Endodermal cell (in vitro differentiated cells): ENCODE results near the gene LCE1F. TPM values are rescaled to one million over a fixed set of nuclear protein-coding genes. Genes with fewer than 3 reads are reported as not detected.

ENCODE experiments used
- DNase-seq: peaks from one replicate; pipeline ENCODE4 v3.0.0-alpha.2; 2017
- H3K27ac ChIP-seq: 2 replicates; pipeline ENCODE4 v1.5.1; 2013; ENCODE audit warnings: mild to moderate bottlenecking, low read depth, low read length, moderate library complexity
- H3K27me3 ChIP-seq: 2 replicates; pipeline ENCODE4 v1.6.1; 2013; ENCODE audit warnings: mild to moderate bottlenecking, low read length, moderate library complexity; ENCODE audit not compliant: insufficient read depth, control insufficient read depth, poor library complexity, severe bottlenecking
- H3K36me3 ChIP-seq: 2 replicates; pipeline ENCODE4 v1.7.0; 2013; ENCODE audit warnings: mild to moderate bottlenecking, low read length, moderate library complexity; ENCODE audit not compliant: control insufficient read depth, insufficient read depth
- H3K4me1 ChIP-seq: one replicate; pipeline ENCODE4 v1.7.0; 2013; ENCODE audit warnings: low read length; ENCODE audit not compliant: control insufficient read depth, insufficient read depth
- H3K4me3 ChIP-seq: 2 replicates; pipeline ENCODE4 v1.5.1; 2013; ENCODE audit warnings: mild to moderate bottlenecking, low read length, moderate library complexity
- H3K9ac ChIP-seq: 2 replicates; pipeline ENCODE4 v1.6.1; 2013; ENCODE audit warnings: mild to moderate bottlenecking, low read length, moderate library complexity; ENCODE audit not compliant: poor library complexity, severe bottlenecking; ENCODE audit errors: extremely low read depth
- H3K9me3 ChIP-seq: 2 replicates; pipeline ENCODE4 v1.6.1; 2013; ENCODE audit warnings: mild to moderate bottlenecking, low read length, moderate library complexity; ENCODE audit not compliant: control insufficient read depth
- H3K27ac Mint-ChIP-seq: 2 replicates; pipeline ENCODE4 v1.8.0; 2020; ENCODE audit warnings: mixed read lengths
- H3K27me3 Mint-ChIP-seq: 2 replicates; pipeline ENCODE4 v1.8.0; 2021; ENCODE audit warnings: mild to moderate bottlenecking, mixed read lengths; ENCODE audit not compliant: insufficient read depth
- H3K36me3 Mint-ChIP-seq: 2 replicates; pipeline ENCODE4 v1.8.0; 2020; ENCODE audit warnings: low read depth, mixed read lengths
- H3K4me1 Mint-ChIP-seq: 2 replicates; pipeline ENCODE4 v1.8.0; 2020; ENCODE audit warnings: mixed read lengths
- H3K4me3 Mint-ChIP-seq: 2 replicates; pipeline ENCODE4 v1.8.0; 2020; ENCODE audit warnings: mild to moderate bottlenecking, moderate library complexity, mixed read lengths
- H3K9me3 Mint-ChIP-seq: 2 replicates; pipeline ENCODE4 v1.8.0; 2020; ENCODE audit warnings: mild to moderate bottlenecking, mixed read lengths
- WGBS, 2 experiments: methylation state at CpG; one replicate each; pipeline versions ENCODE4 v1.1.5 to v1.1.7; 2013; ENCODE audit warnings: missing lambda C conversion rate in 2 of 2, mixed read lengths in 1 of 2; ENCODE audit not compliant: insufficient coverage in 1 of 2, insufficient read length in 1 of 2; 5-methylcytosine and 5-hydroxymethylcytosine counted together
- total RNA-seq, 2 donors: library from RNA; stranded (reverse); fragmentation: NEBNext Ultra II Directional in 1 of 2; extraction: Animal tissue kit (Norgen Biotek cat#: 25700) in 1 of 2; gene quantifications; 2 replicates in 1 of 2; 3 replicates in 1 of 2; pipeline ENCODE4 v1.2.1, GENCODE V29; 2021
- TF ChIP-seq, protein P1 (sequence below): fragments of 200-600 bp; sonication (generic); conservative IDR thresholded peaks from 2 replicates; pipeline ENCODE4 v1.5.0; 2021; ENCODE audit warnings: antibody characterized with exemption, mild to moderate bottlenecking

Gene LCE1F
- total RNA-seq, 2 donors from 2014 or later, result not detected

DNA sequence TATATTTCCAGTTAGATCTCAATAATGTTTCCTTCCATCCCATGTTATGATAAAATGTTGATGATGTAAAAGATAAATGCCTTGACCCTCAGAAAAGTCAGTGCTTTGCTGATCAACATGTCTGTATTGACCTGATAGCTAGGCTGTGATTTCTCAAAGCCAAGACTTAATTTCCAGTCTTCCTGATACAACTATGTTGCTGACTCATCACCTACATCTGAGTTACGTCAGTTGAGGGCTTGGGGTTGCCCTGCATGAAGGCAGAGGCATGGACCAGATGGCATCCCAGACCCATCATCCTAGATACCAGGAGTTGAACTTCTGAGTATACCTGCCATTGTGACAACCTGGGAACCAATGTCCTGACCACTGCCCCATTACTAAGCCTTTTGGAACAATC is 26.4 kb downstream of the LCE1F start:
- no peak overlapping the region for H3K4me3 ChIP-seq
- Mint-ChIP-seq H3K4me1 (no peaks in the 10 kb centered on the region), H3K4me3 (no peak overlapping the region), H3K27ac (no peak overlapping the region), H3K9me3 (peaks cover 87% of the 10 kb centered on the region), H3K27me3 (peaks cover 2% of the 10 kb centered on the region), H3K36me3 (no peaks in the 10 kb centered on the region)
- no peak overlapping the region for H3K27ac ChIP-seq
- no peaks in the 10 kb centered on the region for H3K27me3 ChIP-seq
- H3K9me3 ChIP-seq, result peaks cover 63% of the 10 kb centered on the region
- H3K4me1 ChIP-seq, result no peaks in the 10 kb centered on the region
- no peaks in the 10 kb centered on the region for H3K36me3 ChIP-seq
- TF ChIP-seq, protein P1, sequence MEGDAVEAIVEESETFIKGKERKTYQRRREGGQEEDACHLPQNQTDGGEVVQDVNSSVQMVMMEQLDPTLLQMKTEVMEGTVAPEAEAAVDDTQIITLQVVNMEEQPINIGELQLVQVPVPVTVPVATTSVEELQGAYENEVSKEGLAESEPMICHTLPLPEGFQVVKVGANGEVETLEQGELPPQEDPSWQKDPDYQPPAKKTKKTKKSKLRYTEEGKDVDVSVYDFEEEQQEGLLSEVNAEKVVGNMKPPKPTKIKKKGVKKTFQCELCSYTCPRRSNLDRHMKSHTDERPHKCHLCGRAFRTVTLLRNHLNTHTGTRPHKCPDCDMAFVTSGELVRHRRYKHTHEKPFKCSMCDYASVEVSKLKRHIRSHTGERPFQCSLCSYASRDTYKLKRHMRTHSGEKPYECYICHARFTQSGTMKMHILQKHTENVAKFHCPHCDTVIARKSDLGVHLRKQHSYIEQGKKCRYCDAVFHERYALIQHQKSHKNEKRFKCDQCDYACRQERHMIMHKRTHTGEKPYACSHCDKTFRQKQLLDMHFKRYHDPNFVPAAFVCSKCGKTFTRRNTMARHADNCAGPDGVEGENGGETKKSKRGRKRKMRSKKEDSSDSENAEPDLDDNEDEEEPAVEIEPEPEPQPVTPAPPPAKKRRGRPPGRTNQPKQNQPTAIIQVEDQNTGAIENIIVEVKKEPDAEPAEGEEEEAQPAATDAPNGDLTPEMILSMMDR, result no peak
- DNase-seq, result no peak
- H3K9ac ChIP-seq, result no peak overlapping the region
- 59 to 64% methylated on average over 1 of the region's 1 CpG for WGBS, 2 experiments

DNA sequence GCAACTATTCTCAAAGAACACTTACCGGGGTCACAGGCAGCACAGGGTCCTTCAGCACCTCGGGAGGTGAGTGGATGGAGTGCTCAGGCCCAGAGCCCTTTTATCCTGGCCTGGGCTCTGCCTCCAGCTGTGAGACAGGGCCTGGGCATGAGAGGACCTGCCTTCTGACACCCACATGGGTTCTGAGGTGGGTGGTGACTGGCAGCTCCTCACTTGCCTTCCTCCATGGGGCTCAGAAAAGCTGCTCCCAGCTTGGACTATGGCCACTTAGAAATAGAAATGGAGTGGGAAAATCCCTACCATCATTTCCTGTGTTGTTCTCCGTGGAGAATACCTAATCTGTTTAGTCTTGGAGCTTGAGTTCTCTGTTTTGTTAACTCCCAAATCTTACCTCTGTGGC is 31.6 kb downstream of the LCE1F start, which contains the start of gene LCE1C:
LCE1C (minus strand) TSS at position 76 of the 400 bp plus-strand sequence. CDS start 1,173 bp downstream, outside the sequence.
- Histone ChIP-seq H3K4me3 (no peak within 1 kb of the TSS), H3K36me3 (no peaks in the 10 kb centered on the region), H3K4me1 (no peaks in the 10 kb centered on the region), H3K27ac (no peak within 1 kb of the TSS), H3K27me3 (no peaks in the 10 kb centered on the region), H3K9ac (no peak within 1 kb of the TSS), H3K9me3 (peaks cover 69% of the 10 kb centered on the region)
- Mint-ChIP-seq H3K9me3 (peaks cover 84% of the 10 kb centered on the region), H3K27ac (no peak within 1 kb of the TSS), H3K4me3 (no peak within 1 kb of the TSS), H3K4me1 (no peaks in the 10 kb centered on the region), H3K36me3 (no peaks in the 10 kb centered on the region), H3K27me3 (no peaks in the 10 kb centered on the region)
- whole genome bisulfite sequencing, 2 experiments, result 44% methylated on average over 3 of the region's 3 CpGs; no CpG with 5 or more reads in 1 of the 2 experiments
- DNase-seq, result no peak
- TF ChIP-seq, protein P1, result no peak

DNA sequence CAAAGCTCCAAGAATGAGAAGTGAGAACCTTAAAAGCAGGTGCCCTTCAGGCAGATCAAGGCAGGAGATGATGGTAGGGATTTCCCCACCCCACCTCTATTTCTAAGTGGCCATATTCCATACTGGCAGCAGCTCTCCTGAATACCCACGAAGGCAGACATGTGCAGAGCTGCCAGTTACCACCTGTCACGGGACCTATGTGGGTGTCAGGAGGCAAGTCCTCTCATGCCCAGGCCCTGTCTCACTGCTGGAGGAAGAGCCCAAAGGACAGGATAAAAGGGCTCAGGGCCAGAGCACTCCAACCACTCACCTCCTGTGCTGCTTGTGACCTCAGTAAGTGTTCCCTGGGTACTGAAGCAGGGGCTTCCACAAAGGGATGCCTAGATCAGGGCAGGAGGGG is 36.1 kb downstream of the LCE1F start:
- H3K4me1 ChIP-seq, result no peaks in the 10 kb centered on the region
- DNase-seq, result no peak
- H3K36me3 ChIP-seq, result no peaks in the 10 kb centered on the region
- WGBS, 2 experiments, result 45% methylated on average over 2 of the region's 2 CpGs; no CpG with 5 or more reads in 1 of the 2 experiments
- Mint-ChIP-seq H3K9me3 (peaks cover 80% of the 10 kb centered on the region), H3K27me3 (no peaks in the 10 kb centered on the region), H3K4me1 (no peaks in the 10 kb centered on the region), H3K36me3 (no peaks in the 10 kb centered on the region), H3K27ac (no peak overlapping the region), H3K4me3 (no peak overlapping the region)
- no peak overlapping the region for H3K4me3 ChIP-seq
- H3K27ac ChIP-seq, result no peak overlapping the region
- H3K9ac ChIP-seq, result no peak overlapping the region
- TF ChIP-seq, protein P1, result no peak
- no peaks in the 10 kb centered on the region for H3K27me3 ChIP-seq
- H3K9me3 ChIP-seq, result peaks cover 72% of the 10 kb centered on the region
